ENCODE data around the gene RAB8B. TPM values are rescaled to one million over a fixed set of nuclear protein-coding genes. Genes with fewer than 3 reads are reported as not detected.

The RAB8B gene
- total and polyA plus RNA-seq, 9 of the 15 experiments (the other 6 are each of a cell fraction or from before 2014, with no cell fraction given) = 7.8 to 32.1 (median 24.2) TPM

GRCh38 chr15:63157118-63157843 lies 32.1 kb upstream of the RAB8B start, which contains the start of gene RPS27L (continued):
- peak; percentile 76 for TF ChIP-seq EGR1 (conservative IDR thresholded peaks at IDR 0.05)
- TF ChIP-seq, protein P1, sequence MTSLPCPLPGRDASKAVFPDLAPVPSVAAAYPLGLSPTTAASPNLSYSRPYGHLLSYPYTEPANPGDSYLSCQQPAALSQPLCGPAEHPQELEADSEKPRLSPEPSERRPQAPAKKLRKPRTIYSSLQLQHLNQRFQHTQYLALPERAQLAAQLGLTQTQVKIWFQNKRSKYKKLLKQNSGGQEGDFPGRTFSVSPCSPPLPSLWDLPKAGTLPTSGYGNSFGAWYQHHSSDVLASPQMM (CRISPR knock-in tag; IDR thresholded peaks at IDR 0.05) = no peak
- peak; percentile 25 for TF ChIP-seq TEAD4 (IDR thresholded peaks at IDR 0.05; ENCODE audit: low read length)
- no peak for TF ChIP-seq TEAD4 (CRISPR knock-in tag; IDR thresholded peaks at IDR 0.05; ENCODE audit: borderline replicate concordance)
- TF ChIP-seq, protein P2, sequence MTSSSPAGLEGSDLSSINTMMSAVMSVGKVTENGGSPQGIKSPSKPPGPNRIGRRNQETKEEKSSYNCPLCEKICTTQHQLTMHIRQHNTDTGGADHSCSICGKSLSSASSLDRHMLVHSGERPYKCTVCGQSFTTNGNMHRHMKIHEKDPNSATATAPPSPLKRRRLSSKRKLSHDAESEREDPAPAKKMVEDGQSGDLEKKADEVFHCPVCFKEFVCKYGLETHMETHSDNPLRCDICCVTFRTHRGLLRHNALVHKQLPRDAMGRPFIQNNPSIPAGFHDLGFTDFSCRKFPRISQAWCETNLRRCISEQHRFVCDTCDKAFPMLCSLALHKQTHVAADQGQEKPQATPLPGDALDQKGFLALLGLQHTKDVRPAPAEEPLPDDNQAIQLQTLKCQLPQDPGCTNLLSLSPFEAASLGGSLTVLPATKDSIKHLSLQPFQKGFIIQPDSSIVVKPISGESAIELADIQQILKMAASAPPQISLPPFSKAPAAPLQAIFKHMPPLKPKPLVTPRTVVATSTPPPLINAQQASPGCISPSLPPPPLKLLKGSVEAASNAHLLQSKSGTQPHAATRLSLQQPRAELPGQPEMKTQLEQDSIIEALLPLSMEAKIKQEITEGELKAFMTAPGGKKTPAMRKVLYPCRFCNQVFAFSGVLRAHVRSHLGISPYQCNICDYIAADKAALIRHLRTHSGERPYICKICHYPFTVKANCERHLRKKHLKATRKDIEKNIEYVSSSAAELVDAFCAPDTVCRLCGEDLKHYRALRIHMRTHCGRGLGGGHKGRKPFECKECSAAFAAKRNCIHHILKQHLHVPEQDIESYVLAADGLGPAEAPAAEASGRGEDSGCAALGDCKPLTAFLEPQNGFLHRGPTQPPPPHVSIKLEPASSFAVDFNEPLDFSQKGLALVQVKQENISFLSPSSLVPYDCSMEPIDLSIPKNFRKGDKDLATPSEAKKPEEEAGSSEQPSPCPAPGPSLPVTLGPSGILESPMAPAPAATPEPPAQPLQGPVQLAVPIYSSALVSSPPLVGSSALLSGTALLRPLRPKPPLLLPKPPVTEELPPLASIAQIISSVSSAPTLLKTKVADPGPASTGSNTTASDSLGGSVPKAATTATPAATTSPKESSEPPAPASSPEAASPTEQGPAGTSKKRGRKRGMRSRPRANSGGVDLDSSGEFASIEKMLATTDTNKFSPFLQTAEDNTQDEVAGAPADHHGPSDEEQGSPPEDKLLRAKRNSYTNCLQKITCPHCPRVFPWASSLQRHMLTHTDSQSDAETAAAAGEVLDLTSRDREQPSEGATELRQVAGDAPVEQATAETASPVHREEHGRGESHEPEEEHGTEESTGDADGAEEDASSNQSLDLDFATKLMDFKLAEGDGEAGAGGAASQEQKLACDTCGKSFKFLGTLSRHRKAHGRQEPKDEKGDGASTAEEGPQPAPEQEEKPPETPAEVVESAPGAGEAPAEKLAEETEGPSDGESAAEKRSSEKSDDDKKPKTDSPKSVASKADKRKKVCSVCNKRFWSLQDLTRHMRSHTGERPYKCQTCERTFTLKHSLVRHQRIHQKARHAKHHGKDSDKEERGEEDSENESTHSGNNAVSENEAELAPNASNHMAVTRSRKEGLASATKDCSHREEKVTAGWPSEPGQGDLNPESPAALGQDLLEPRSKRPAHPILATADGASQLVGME (CRISPR knock-in tag; IDR thresholded peaks at IDR 0.05) = peak; percentile 10; the same call in 1 of the 2 replicates
- TF ChIP-seq XRCC4 (IDR thresholded peaks at IDR 0.05; ENCODE audit: extremely low read depth, insufficient read depth, insufficient read length) = no peak
- TF ChIP-seq ZNF79 (CRISPR knock-in tag; IDR thresholded peaks at IDR 0.05; ENCODE audit: low read depth) = no peak
- TF ChIP-seq GABPB1 (CRISPR knock-in tag; IDR thresholded peaks at IDR 0.05) = peak; percentile 88
- TF ChIP-seq TAF9B (IDR thresholded peaks at IDR 0.05; ENCODE audit: partially characterized antibody) = peak; percentile 94
- TF ChIP-seq NCOR1 (IDR thresholded peaks at IDR 0.05) = peak; percentile 47; the same call in 1 of the 2 replicates
- peak; percentile 88; the same call in 1 of the 2 replicates for TF ChIP-seq ELF4 (CRISPR knock-in tag; IDR thresholded peaks at IDR 0.05)
- TF ChIP-seq POLR2B (IDR thresholded peaks at IDR 0.05; ENCODE audit: low read depth, partially characterized antibody) = peak; percentile 94
- TF ChIP-seq, protein P3, sequence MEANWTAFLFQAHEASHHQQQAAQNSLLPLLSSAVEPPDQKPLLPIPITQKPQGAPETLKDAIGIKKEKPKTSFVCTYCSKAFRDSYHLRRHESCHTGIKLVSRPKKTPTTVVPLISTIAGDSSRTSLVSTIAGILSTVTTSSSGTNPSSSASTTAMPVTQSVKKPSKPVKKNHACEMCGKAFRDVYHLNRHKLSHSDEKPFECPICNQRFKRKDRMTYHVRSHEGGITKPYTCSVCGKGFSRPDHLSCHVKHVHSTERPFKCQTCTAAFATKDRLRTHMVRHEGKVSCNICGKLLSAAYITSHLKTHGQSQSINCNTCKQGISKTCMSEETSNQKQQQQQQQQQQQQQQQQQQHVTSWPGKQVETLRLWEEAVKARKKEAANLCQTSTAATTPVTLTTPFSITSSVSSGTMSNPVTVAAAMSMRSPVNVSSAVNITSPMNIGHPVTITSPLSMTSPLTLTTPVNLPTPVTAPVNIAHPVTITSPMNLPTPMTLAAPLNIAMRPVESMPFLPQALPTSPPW (CRISPR knock-in tag; IDR thresholded peaks at IDR 0.05) = peak; percentile 51
- TF ChIP-seq CEBPB (tag; IDR thresholded peaks at IDR 0.05) = peak; percentile 48
- TF ChIP-seq RBM22 (IDR thresholded peaks at IDR 0.05; ENCODE audit: low read depth, low read length, poor library complexity, severe bottlenecking) = no peak
- TF ChIP-seq ZNF316 (IDR thresholded peaks at IDR 0.05) = no peak
- no peak for TF ChIP-seq ZNF518B (CRISPR knock-in tag; IDR thresholded peaks at IDR 0.05)
